ENCODE measurements around the gene MLX. TPM values are rescaled to one million over a fixed set of nuclear protein-coding genes. Genes with fewer than 3 reads are reported as not detected.

MLX gene
- polyA plus RNA-seq (ENCODE audit: insufficient read length in 4 of 4) = 10 to 100 TPM; 33.9 to 37.7 (median 34.6) TPM

- DNase-seq (ENCODE audit: low read depth in 4 of 4, low spot score in 3 of 4) = peak; percentile 75 to 89 (median 79)
Observed at GRCh38 chr17:42566883-42567573, at the start of gene MLX. MLX (plus strand) TSS chr17:42567100; CDS start chr17:42567125, 25 bp downstream.

GRCh38 chr17:42517516-42517915 lies 49.4 kb upstream of the MLX start:
- peak in 2 of 4 donors; percentile 46 to 65 for DNase-seq (ENCODE audit: low read depth in 4 of 4, low spot score in 3 of 4)

GRCh38 chr17:42518046-42518754 lies 48.7 kb upstream of the MLX start:
- DNase-seq (ENCODE audit: low read depth in 4 of 4, low spot score in 3 of 4) = no peak

- DNase-seq (ENCODE audit: low read depth in 4 of 4, low spot score in 3 of 4) = no peak
Observed at GRCh38 chr17:42518755-42519545, 48.0 kb upstream of the MLX start.

- DNase-seq (ENCODE audit: low read depth in 4 of 4, low spot score in 3 of 4) = peak; percentile 74 to 84 (median 82)
Observed at GRCh38 chr17:42519546-42520491, 47.1 kb upstream of the MLX start.

GRCh38 chr17:42520540-42520951 lies 46.4 kb upstream of the MLX start:
- no peak for DNase-seq (ENCODE audit: low read depth in 4 of 4, low spot score in 3 of 4)

- DNase-seq (ENCODE audit: low read depth in 4 of 4, low spot score in 3 of 4) = no peak
Observed at GRCh38 chr17:42521036-42521435, 45.9 kb upstream of the MLX start.

- DNase-seq (ENCODE audit: low read depth in 4 of 4, low spot score in 3 of 4) = no peak
Observed at GRCh38 chr17:42521666-42522262, 45.1 kb upstream of the MLX start.

- no peak for DNase-seq (ENCODE audit: low read depth in 4 of 4, low spot score in 3 of 4)
Observed at GRCh38 chr17:42522263-42522790, 44.6 kb upstream of the MLX start.

GRCh38 chr17:42522798-42523278 lies 44.1 kb upstream of the MLX start:
- DNase-seq (ENCODE audit: low read depth in 4 of 4, low spot score in 3 of 4) = no peak

- no peak for DNase-seq (ENCODE audit: low read depth in 4 of 4, low spot score in 3 of 4)
Observed at GRCh38 chr17:42525221-42525620, 41.7 kb upstream of the MLX start.

GRCh38 chr17:42526031-42526444 lies 40.9 kb upstream of the MLX start:
- no peak for DNase-seq (ENCODE audit: low read depth in 4 of 4, low spot score in 3 of 4)

- DNase-seq (ENCODE audit: low read depth in 4 of 4, low spot score in 3 of 4) = no peak
Observed at GRCh38 chr17:42527932-42528331, 39.0 kb upstream of the MLX start.

- DNase-seq (ENCODE audit: low read depth in 4 of 4, low spot score in 3 of 4) = no peak
Observed at GRCh38 chr17:42529061-42529460, 37.8 kb upstream of the MLX start.

GRCh38 chr17:42530952-42531454 lies 35.9 kb upstream of the MLX start:
- DNase-seq (ENCODE audit: low read depth in 4 of 4, low spot score in 3 of 4) = no peak

- no peak for DNase-seq (ENCODE audit: low read depth in 4 of 4, low spot score in 3 of 4)
Observed at GRCh38 chr17:42531455-42532354, 35.2 kb upstream of the MLX start.

- DNase-seq (ENCODE audit: low read depth in 4 of 4, low spot score in 3 of 4) = no peak
Observed at GRCh38 chr17:42535155-42536047, 31.5 kb upstream of the MLX start.

All from right renal pelvis (tissue), 4 donors.